ENCODE results near the gene ZNF264.
A peak's percentile ranks its signal among the peaks of the same experiment; 100 is the strongest.

DNA sequence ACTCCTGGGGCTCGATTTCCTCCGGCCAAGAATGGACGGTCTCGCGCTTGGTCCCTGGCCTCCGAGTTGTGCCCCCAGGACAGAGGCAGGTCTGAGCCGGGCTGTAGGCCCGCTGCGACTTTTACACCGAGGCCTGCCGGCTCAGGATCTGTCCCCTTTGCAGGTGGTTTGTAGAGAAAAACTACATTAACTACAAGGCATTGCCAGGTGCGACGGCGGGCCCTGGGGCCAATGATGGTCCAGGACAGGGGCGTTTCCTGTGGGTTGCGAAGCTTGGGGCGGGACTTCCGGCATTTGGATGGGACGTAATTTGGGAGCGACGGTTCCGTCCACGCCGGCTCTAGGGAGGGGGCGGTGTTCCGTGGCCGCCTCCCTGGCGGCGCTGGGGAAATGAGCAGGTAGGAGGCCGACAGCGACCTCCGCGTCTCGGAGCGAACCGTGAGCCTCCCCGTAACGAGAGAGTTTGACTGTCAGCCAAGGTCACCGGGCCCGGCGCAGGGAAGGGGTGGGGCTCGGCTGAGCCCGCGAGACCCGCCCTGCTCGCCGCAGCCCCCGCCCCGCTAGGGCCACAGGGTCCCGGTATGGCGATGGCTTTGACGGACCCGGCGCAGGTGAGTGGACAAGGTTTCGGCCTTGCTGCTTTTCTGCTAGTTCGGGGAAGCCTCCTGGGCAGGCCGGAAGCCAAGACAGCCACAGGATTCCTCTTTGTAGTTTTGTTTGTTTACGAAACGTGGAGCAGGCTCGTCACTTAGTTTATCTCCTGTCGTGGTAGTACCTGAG is 49.2 kb downstream of the ZNF264 start, which contains the start of gene ZNF805:
- no peak for TF ChIP-seq CTCF (IDR thresholded peaks at IDR 0.05)
- TF ChIP-seq POLR2A (IDR thresholded peaks at IDR 0.05): peak; percentile 18
- TF ChIP-seq POLR2AphosphoS5 (IDR thresholded peaks at IDR 0.05): peak; percentile 70 to 94 (median 83)
